GM19467 (cell line): ENCODE results near the gene POTEF.
"Not testable (repeated sequence)": the region's sequence is repeated elsewhere in the genome, so short reads cannot be mapped to it uniquely, and the experiment has no call there.

Experiments used
- ATAC-seq: cut with Tn5 transposase; IDR thresholded peaks from one replicate; pipeline ENCODE4 v1.9.1; 2021; ENCODE audit warnings: mild to moderate bottlenecking, moderate library complexity; ENCODE audit not compliant: unreplicated experiment

The POTEF gene

DNA sequence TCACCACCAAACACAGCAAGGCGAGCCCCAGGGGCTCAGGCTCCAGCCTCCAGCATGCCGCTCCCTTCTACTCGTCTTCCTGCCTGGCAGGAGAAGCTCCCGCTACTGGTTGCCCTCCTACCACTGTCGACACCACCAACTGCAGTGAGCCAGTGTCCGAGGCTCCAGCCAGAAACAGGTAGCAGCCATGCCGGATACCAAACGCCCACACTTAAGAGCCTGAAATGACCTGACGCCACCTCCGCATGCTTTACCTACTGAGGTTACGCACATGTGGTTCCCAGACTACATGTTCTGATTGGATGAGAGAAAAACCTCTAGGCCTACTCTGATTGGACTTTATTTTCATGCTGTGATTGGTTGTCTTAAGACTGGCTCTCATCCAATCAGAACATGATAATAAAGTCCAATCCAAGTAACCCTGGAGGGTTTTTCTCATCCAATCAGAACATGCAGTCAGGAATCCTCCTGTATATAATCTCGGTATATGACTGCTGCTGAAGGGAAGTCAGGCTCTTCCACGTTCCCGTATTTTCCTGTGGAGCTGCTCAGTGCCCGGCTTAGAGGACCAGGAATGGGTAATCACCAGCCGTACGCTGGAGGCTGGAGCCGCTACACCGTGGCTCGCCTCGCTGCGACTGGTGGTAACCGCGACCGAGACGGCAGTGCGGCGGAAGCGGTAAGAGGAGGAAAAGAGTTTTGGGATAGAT lies at the start of gene POTEF:
TSS of gene POTEF (minus strand) at position 103 of the 710 bp plus-strand sequence. CDS start 8,707 bp downstream, outside the sequence.
- ATAC-seq: not testable (repeated sequence)

DNA sequence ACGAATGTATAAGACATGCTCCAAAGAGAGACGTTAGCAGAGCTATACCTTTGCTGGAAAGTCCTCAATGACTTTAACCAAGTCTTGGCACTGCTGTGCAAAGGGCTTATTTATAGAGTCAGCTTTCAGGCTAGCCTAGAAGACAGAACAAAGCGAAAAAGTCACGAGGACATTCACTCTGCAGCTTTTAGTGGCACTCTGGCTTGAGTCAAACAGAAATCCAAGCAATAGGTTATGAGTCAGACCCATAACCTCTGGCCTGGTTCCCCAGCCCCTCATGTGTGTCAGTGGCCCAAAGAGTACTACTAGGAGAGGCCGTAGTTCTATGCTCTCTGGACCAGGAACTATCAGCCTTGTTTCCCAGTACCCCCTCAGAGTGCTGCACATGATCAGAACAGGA lies 45.8 kb upstream of the POTEF start:
- ATAC-seq: not testable (repeated sequence)

DNA sequence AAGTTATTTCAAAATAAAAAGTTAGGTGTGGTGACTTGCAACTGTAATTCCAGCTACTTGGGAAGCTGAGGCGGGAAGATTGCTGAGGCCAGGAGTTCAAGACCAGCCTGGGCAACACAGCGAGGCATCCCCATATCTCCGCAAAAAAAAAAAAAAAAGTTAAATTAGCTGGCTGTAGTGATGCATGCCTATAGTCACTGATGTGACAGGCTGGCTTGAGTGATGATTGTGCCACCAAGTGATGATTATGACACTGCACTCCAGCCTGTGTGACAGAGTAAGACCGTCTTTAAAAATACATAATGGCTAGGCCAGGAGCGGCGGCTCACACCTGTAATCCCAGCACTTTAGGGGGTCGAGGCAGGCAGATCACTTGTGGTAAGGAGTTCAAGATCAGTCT lies 40.9 kb upstream of the POTEF start:
- ATAC-seq: no peak

DNA sequence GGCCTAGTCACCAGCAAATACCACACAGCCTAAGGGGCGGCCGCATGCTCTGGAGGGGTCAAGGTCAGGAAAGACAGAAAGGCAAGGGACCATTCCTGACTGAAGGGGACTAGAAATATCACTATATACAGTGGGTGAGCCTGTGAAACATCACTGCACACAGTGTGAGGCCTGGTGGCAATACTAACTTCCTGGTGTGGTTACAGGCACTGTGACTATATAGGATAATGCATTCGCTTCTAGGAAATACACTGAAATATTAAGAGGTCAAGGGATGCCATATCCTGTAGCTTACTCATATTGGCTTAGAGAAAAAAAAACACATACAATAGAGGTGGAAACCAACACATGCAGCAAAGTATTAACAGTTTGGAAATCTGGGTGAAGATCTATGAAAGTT lies 40.1 kb upstream of the POTEF start:
- not testable (repeated sequence) for ATAC-seq

DNA sequence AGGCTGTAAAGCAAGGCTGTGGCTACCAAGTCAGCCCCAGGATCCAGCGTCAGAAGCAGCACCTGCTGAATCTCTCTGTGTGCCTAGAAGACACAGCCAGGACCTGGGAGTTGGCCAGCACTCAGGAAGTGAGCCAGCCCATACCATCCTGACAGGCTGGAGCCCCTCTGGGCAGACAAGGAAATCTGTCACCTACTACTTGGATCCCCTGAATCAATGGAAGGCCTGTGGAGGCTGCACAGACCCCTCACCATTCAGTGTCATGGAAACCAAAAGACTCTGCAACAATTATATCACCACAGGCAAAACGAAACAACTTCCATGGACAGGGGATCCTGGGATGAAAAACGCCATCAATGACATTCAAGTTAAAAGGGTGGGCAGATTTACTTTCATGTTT lies 37.6 kb upstream of the POTEF start:
- ATAC-seq: not testable (repeated sequence)

DNA sequence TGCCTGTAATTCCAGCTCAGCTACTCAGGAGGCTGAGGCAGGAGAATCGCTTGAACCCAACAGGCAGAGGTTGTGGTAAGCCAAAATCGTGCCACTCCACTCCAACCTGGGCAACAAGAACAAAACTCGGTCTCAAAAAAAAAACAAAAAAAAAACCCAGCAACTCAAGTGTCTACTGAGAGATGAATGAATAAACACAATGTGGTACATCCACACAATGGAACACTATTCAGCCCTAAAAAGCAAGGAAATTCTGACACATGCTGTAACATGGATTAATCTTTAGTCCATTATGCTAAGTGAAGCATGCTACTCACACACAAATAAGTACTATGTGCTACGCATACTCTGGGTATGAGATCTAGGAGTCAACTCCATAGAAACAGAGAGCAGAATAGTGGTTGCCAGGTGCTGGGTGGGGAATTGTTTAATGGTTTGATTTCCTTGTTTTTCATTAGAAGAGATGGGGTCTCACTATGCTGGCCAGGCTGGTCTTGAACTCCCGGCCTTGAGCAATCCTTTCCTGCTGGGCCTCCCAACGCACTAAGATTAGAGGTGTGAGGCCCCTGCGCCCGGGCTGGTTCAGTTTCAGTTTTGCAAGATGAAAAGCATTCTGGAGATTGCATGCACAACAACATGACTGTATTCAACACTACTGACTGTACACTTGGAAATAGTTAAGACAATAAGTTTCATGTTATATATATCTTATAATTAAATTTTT lies 36.4 kb upstream of the POTEF start:
- ATAC-seq: no peak

DNA sequence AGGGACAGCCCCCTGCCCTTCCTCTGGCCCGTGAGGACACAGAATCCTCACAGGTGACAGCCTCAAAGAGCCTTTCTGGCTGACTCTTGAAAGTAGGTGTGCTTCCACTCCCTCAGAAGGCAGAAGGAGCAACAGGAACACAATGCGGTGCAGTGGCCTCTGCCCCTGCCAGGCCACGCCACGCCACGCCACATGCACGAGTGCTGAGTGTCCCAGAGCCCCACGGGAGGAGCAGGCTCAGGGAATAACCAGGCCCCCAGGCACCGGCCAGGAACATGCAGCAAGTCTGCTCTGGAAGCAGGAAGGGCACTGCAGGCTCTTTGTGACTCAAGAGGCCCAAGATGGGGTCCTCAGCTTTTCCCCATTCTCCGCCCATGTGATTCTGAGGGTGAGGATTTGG lies 33.9 kb upstream of the POTEF start:
- ATAC-seq: no peak

DNA sequence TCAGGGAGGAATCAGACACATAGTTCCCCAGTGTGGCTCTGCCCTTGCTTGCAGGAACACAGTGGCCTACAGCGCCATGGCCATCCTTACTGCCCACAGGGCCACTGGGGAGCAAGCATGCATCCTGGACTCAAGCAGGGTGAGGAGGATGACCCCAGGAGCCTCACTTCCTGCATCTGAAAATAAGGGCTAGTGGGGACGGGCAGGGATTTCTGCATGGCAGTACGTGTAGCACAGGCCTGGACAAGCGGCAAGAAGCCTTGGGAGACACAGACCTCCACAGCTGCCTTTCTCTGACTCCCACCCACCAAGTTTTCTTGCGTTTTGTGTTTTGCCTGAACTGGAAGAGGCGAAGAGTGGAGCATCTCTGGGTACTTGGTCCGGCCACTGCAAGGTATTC lies 33.5 kb upstream of the POTEF start:
- not testable (repeated sequence) for ATAC-seq

DNA sequence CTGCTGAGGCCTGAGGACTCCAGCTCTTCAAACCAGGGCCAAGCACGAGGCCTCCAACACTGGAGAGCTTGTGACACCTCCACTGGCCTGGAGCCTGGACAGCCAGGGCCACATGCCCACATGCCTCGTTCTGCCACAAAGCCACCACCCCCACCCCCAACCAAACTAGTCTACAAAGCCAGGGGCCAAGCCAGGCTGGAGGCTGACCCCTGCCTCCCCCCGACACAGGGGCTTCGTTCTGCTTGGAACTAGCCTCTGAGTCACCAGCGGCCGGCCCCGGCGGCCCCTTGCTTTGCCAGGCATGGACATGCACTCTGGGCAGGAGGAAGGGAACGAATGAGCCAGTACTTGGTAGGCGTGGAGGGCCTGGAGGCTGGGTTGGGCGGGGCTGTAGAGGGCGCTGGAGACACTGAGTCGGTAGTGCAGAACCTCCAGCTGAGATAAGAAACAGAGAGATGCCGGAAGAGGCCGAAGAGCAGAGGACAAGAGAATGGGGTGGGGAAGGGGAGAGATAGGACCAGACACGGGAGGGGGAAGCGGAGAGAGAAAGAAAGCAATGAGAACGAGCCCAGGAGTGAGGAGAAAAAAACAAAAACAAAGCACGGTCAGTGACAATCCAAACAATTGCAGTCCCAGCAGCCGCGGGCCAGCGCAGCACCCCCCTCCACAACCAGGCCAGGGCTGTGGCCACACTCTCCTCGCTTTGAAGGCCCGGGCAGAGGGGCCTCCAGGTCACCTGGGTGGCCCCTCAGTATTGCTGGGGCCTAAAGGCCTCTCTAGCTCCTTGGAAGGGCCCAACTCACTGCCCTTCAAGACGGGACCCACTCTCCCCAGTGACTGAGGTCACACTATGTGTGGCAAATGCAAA lies 32.0 kb upstream of the POTEF start:
- ATAC-seq: not testable (repeated sequence)

DNA sequence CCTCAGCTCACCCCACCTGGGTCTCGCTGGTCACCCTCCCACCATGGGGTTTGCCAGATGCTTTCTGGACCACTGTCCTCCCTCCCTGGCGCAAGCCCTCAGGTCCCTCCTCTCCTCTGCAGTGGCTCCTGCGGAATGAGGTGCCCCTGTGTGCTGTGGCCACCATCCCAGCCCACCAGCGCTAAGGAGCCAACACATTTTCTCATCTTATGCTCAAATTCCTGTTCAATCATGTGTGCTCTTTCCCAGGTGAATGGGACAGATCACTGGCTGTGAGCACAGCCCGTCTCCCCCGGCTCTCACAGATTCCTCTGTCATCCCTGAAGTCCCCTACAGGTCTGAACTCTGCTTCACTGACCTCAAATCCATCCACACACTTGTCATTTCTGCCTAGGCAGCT lies 31.1 kb upstream of the POTEF start:
- no peak for ATAC-seq

DNA sequence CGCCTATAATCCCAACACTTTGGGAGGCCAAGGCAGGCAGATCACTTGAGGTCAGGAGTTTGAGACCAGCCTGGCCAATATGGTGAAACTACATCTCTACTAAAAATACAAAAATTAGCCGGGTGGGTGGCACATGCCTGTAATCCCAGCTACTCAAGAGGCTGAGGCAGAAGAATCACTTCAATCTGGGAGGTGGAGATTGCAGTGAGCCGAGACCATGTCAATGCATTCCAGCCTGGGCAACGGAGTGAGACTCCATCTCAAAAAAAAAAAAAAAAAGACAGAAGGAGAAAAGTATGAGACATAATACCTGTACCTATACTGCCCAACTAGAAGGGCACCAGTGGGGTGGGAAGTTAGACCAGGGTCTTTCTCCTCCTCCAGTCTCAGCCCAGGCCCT lies 30.4 kb upstream of the POTEF start:
- ATAC-seq: not testable (repeated sequence)

DNA sequence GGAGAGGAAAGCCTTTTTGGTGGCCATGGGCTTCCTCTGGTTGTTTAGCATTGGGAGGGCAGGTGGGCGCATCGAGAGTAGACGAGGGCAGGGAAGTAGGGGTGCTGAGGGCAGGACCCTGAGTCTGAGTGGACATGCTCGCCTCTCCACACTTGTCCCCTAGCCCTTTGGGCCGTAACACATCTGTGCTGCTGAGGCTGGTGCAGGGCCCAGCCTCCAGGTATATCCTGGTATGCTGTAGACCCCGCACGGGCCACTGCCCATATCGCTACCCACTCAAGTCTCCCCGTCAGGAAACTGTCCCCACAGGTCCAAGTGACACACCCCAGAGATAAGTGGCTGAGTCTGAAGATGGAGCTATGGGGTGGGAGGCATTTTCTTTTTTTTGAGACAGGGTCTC lies 29.6 kb upstream of the POTEF start:
- ATAC-seq: no peak

DNA sequence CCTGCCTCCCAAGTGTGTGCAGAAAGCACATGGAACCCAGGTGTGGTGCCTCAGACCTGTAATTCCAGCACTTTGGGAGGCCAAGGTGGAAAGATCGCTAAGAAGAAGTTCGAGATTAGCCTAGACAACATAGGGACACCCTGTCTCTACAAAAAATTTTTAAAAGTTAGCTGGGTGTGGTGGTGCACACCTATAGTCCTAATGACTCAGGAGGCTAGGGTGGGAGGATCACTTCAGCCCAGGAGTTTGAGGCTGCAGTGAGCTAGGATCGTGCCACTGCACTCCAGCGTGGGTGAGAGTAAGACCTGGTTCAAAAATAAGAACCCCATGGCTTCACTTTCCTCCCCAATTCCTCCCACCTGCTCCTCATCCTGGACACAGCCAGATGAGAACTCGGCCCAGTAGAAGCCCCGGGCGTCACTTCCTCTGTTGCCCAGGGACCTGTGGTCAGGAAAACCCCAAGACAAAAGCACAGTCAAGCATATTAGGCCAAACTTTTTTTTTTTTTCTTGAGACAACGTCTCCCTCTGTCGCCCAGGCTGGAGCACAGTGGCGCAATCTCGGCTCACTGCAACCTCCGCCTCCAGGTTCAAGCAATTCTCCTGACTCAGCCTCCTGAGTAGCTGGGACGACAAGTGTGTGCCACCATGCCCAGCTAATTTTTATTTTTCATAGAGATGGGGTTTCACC lies 28.9 kb upstream of the POTEF start:
- peak; percentile 84 for ATAC-seq

DNA sequence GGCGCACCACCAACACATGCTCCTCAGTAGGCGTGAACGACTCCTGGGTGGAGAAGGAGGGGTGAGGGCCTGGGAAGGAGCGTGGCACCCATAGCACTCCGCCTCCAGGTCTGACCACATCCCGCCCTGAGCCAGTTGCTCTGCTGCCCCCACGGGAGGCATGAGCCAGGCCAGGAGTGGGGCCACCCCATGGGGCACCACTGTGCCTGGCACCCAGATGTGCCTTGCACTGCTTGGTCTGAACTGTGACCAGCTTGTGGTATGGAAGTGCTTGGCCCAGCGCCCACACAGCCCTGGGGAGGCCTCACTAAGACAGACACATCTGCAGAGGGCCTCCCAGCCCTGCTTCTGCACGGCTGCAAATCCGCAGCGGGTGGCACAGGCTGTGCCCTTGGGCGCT lies 28.3 kb upstream of the POTEF start:
- peak; percentile 34 for ATAC-seq

DNA sequence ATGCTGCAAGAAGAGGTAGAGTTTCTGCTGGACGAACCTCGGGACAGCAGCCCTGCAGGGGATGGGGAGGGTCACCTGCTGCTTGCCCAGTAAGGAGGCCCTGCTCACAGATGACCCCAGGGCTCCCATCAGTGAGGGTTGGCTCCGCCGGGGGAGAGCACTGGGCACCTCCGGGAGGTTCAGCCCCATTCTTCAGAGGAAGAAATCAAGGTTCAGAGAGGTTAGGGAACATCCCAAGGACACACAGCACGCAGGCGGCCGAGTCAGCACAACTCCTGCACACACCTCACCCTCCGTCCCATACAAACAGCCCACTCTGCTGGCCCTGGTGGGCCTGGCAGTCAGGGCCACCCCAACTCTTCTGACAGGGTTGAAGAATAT lies 27.6 kb upstream of the POTEF start:
- ATAC-seq: no peak

DNA sequence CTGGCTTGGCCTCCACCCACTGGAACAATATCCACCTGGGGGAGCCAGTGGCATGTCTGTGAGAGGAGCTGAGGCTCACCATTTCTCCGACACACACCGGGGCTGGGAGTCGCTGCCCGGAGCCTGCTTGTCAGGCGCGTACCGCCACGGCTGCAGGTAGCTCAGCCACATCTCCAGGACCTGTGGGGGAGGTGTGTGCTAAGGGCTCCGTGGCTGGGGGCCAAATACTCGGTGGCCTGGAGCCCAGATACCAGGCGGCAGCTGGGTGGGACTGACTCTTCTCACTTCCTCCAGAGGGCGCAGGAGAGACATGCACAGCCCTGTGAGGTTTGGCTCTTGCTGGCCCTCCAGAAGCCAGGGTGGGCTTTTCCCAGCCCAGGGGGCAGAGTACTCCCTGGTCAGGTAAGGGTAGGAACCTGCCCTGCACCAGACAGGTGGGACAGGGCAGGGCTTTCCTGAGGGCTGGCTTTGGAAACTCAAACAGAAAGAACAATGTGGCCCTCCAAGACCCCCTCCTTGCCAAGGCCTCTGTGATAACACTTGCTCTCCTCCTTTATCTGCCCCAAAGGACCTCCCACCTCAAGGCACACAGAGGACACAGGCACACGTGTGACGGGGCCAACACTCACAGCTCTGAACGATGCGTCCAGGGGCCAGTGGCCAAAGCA lies 27.1 kb upstream of the POTEF start:
- ATAC-seq: not testable (repeated sequence)

DNA sequence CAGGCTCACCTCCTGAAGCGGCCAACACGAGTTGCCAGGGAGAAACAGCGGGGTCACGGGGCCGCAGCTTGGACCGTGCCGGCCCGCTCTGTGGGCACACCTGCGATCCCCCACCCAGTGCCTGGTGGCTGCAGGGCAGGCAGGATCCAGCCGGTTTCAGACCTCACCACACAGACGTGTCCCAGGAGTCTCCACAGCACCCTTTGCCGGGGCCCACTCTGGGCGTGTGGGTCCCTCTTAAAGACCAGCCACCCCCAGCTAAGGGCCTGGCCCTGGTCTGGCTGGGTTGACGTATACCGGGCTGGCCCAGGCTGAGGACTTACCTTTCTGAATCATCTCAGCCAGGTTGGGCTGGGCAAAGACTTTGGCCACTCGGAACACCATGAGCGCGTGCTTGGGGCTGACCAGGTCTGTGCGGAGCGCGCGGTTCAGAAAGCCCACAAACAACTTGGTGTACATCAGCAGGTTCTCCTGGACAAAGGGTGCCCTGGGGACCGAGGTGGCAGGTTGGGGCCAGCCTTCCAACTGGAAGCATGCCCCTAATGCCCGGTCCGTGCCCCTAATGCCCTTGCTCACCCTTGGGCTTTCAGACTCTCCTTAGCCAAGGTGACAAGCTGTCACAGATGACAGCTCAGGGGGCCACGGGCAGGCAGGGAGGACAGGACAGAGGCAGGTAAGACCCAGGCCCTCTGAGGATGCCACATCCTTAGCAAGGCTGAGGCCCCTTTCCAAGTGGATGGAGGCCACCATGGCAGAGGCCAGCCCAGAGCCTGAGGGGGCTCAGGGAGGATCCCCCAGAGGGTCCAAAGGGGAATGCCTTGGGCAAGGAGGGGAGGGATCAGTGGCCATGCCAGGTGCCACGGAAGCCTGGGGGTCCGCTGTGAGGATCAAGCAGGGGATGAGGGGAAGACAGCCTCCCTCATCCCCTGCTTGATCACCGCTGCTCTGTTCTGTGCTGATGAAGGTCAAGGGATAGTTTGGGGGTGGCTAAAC lies 26.0 kb upstream of the POTEF start:
- no peak for ATAC-seq

DNA sequence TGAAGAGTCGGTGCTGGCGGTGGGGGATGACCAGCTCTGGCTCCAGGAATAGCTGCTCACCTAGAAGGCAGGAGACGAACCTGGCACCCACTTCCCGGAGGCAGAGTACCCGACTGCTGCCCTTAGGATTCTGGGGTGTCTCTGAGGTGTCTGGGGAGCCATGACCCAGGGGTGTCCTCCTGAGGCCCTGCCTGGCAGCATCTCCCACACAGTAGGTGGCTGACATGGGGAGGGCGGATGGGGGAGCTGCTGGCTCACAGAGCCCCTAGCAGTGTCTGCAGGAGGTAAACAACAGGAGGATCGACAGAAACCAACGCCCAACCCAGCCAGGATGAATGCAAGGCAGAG lies 25.4 kb upstream of the POTEF start:
- not testable (repeated sequence) for ATAC-seq

DNA sequence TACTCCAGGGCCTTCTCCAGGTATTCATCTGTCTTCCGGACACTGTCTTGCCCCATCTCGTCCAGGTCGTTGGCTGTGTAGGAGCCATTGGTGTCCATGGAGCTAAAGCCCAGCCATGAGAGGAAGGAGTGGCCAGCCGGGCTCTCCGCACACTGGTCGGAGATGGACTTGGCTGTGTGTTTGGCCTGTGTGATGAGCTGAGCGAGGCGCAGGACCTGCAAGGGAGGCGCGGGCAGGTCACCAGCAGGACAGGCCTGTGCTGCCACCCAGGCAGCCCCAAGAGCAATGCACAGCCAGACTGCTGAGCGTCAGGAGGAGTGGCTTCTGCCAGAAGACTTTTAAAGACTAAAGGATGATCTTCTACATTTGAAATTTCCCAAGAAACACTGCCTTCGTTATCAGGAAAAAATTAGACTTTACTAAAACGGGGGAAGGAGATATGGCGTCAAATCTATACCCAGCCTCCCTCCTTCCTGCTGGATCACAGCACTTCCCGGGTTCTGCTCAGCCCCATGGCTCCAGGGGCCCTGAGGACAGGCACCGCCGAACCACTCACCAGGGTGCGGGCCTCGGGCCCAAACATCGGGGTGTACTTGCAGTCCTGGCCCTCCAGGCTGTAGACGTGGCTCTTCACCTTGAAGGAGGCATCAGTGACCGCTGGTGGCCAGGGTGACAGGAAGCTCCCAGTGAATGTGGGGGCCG lies 24.9 kb upstream of the POTEF start:
- ATAC-seq: not testable (repeated sequence)
